Measurements from ENCODE around the gene WDR37.
A peak's percentile ranks its signal among the peaks of the same experiment; 100 is the strongest.

WDR37 gene

GRCh38 chr10:1142596-1142995, 86.4 kb downstream of the WDR37 start:
- peak; percentile 30 for DNase-seq
- Histone ChIP-seq H3K4me2 (ENCODE audit: insufficient read depth, low read length) (no peak overlapping the region), H3K36me3 (ENCODE audit: insufficient read depth, low read length) (no peaks in the 10 kb centered on the region), H3K9me3 (ENCODE audit: insufficient read depth, low read length, severe bottlenecking) (peaks cover 12% of the 10 kb centered on the region), H4K20me1 (ENCODE audit: insufficient read depth, low read length) (no peaks in the 10 kb centered on the region), H3K27me3 (ENCODE audit: insufficient read depth, low read length, poor library complexity) (no peaks in the 10 kb centered on the region), H3K79me2 (ENCODE audit: insufficient read depth, low read length) (no peaks in the 10 kb centered on the region), H3K4me3 (ENCODE audit: low read depth in 1 of 2, low read length in 2 of 2) (no peak overlapping the region), H3K27ac (ENCODE audit: low read length) (no peak overlapping the region), H3K9ac (ENCODE audit: low read depth, low read length) (no peak overlapping the region), H3K4me1 (ENCODE audit: insufficient read depth, low read length) (no peaks in the 10 kb centered on the region), H2AFZ (ENCODE audit: low read depth, low read length) (no peak overlapping the region)
- TF ChIP-seq CTCF (IDR thresholded peaks at IDR 0.05; ENCODE audit: borderline replicate concordance, extremely low read depth, low read length, poor library complexity, severe bottlenecking) (peak; percentile 71), EZH2 (IDR thresholded peaks at IDR 0.05; ENCODE audit: borderline replicate concordance, low read depth, low read length, severe bottlenecking) (no peak)
- peak; percentile 60 for ATAC-seq (ENCODE audit: insufficient read depth, low read depth)

- Histone ChIP-seq H3K27me3 (ENCODE audit: insufficient read depth, low read length, poor library complexity) (no peaks in the 10 kb centered on the region), H3K9me3 (ENCODE audit: insufficient read depth, low read length, severe bottlenecking) (peaks cover 12% of the 10 kb centered on the region), H3K4me1 (ENCODE audit: insufficient read depth, low read length) (peaks cover 20% of the 10 kb centered on the region), H2AFZ (ENCODE audit: low read depth, low read length) (no peak overlapping the region), H4K20me1 (ENCODE audit: insufficient read depth, low read length) (no peaks in the 10 kb centered on the region), H3K79me2 (ENCODE audit: insufficient read depth, low read length) (no peaks in the 10 kb centered on the region), H3K4me2 (ENCODE audit: insufficient read depth, low read length) (no peak overlapping the region), H3K4me3 (ENCODE audit: low read depth in 1 of 2, low read length in 2 of 2) (no peak overlapping the region), H3K27ac (ENCODE audit: low read length) (no peak overlapping the region), H3K9ac (ENCODE audit: low read depth, low read length) (no peak overlapping the region), H3K36me3 (ENCODE audit: insufficient read depth, low read length) (no peaks in the 10 kb centered on the region)
- no peak for TF ChIP-seq CTCF (IDR thresholded peaks at IDR 0.05; ENCODE audit: borderline replicate concordance, extremely low read depth, low read length, poor library complexity, severe bottlenecking)
- no peak for TF ChIP-seq EZH2 (IDR thresholded peaks at IDR 0.05; ENCODE audit: borderline replicate concordance, low read depth, low read length, severe bottlenecking)
- DNase-seq = no peak
- ATAC-seq (ENCODE audit: insufficient read depth, low read depth) = no peak
Observed at GRCh38 chr10:1147810-1148209, 91.6 kb downstream of the WDR37 start.

GRCh38 chr10:1148855-1149605, 92.8 kb downstream of the WDR37 start:
- H3K9me3 ChIP-seq (ENCODE audit: insufficient read depth, low read length, severe bottlenecking) = peaks cover 12% of the 10 kb centered on the region
- no peak overlapping the region for H3K4me2 ChIP-seq (ENCODE audit: insufficient read depth, low read length)
- no peak overlapping the region for H3K27ac ChIP-seq (ENCODE audit: low read length)

More at GRCh38 chr10:1148855-1149605, 92.8 kb downstream of the WDR37 start:
- Histone ChIP-seq H3K4me3 (ENCODE audit: low read depth in 1 of 2, low read length in 2 of 2) (no peak overlapping the region), H2AFZ (ENCODE audit: low read depth, low read length) (0 out of 2 replicates have a peak overlapping the region, but pooled peaks have one; percentile 15), H3K9ac (ENCODE audit: low read depth, low read length) (no peak overlapping the region), H3K27me3 (ENCODE audit: insufficient read depth, low read length, poor library complexity) (no peaks in the 10 kb centered on the region), H3K36me3 (ENCODE audit: insufficient read depth, low read length) (no peaks in the 10 kb centered on the region), H3K79me2 (ENCODE audit: insufficient read depth, low read length) (no peaks in the 10 kb centered on the region), H3K4me1 (ENCODE audit: insufficient read depth, low read length) (peaks cover 32% of the 10 kb centered on the region), H4K20me1 (ENCODE audit: insufficient read depth, low read length) (no peaks in the 10 kb centered on the region)
- DNase-seq (no peak), ATAC-seq (ENCODE audit: insufficient read depth, low read depth) (no peak)
- TF ChIP-seq EZH2 (IDR thresholded peaks at IDR 0.05; ENCODE audit: borderline replicate concordance, low read depth, low read length, severe bottlenecking) (no peak), CTCF (IDR thresholded peaks at IDR 0.05; ENCODE audit: borderline replicate concordance, extremely low read depth, low read length, poor library complexity, severe bottlenecking) (no peak)
